HG03432 (cell line): Measurements from ENCODE around the gene CCDC92B.
"Not testable (repeated sequence)": the region's sequence is repeated elsewhere in the genome, so short reads cannot be mapped to it uniquely, and the experiment has no call there.

Experiments
- ATAC-seq: cut with Tn5 transposase; IDR thresholded peaks from one replicate; pipeline ENCODE4 v1.9.1; 2021; ENCODE audit warnings: mild to moderate bottlenecking, moderate library complexity; ENCODE audit not compliant: unreplicated experiment

The CCDC92B gene

GRCh38 chr17:2691069-2691871 is 58.2 kb downstream of the CCDC92B start:
- no peak for ATAC-seq

GRCh38 chr17:2690165-2691068 is 59.0 kb downstream of the CCDC92B start:
- ATAC-seq = no peak

- no peak for ATAC-seq
Observed at GRCh38 chr17:2689411-2690164, 59.9 kb downstream of the CCDC92B start.

GRCh38 chr17:2688351-2689342 is 60.8 kb downstream of the CCDC92B start:
- no peak for ATAC-seq

GRCh38 chr17:2687074-2687418 is 62.4 kb downstream of the CCDC92B start:
- no peak for ATAC-seq

- no peak for ATAC-seq
Observed at GRCh38 chr17:2685696-2686095, 63.8 kb downstream of the CCDC92B start.

GRCh38 chr17:2684549-2684948 is 64.9 kb downstream of the CCDC92B start:
- no peak for ATAC-seq

GRCh38 chr17:2683912-2684311 is 65.5 kb downstream of the CCDC92B start:
- no peak for ATAC-seq

- no peak for ATAC-seq
Observed at GRCh38 chr17:2682176-2682938, 67.1 kb downstream of the CCDC92B start.

- ATAC-seq = no peak
Observed at GRCh38 chr17:2681650-2682049, 67.8 kb downstream of the CCDC92B start.

- no peak for ATAC-seq
Observed at GRCh38 chr17:2680961-2681360, 68.5 kb downstream of the CCDC92B start.

- ATAC-seq = not testable (repeated sequence)
Observed at GRCh38 chr17:2679247-2679646, 70.2 kb downstream of the CCDC92B start.
